ENCODE data around the gene HCRTR1.
"Not testable (repeated sequence)": the region's sequence is repeated elsewhere in the genome, so short reads cannot be mapped to it uniquely, and the experiment has no call there.

The HCRTR1 gene

DNA sequence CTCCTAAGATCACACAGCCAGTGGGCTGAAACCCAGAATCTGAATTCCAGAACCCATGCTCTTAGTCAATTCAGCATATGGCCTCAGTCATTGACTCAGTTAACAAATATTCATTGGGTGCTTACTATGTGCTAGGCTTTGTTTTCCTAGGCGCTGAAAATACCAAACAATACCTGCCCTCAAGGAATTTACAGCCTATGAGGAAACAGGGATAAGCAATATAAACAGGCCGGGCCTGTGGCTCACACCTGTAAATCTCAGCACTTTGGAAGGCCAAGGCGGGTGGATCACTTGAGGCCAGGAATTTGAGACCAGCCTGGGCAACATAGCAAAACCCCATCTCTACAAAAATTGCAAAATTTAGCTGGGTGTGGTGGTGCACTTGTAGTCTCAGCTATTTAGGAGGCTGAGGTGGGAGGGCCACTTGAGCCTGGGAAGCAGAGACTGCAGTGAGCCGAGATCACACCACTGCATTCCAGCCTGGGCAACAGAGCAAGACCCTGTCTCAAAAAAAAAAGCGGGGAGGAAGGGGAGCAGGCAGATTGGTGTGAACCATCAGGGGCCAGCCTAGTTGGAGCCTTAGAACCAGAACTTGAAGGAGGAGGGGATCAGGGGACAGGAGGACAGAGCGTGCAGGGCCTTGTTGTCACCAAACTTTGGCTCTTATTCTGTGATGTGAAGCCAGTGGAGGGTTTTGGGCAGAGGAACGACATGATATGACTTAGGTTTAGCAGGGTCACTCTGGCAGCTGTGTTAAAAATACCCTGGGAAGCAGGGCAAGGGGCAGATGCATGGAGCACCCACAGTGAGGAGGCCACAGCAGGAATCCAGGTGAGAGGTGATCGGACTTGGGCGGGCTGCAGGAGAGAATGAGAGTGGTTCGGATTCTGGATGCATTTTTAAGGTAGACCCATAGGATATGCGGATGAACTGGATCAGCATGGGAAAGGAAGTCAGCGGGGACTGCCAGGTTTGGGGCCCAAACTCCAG, 35.4 kb upstream of the HCRTR1 start:
- DNase-seq = no peak

DNA sequence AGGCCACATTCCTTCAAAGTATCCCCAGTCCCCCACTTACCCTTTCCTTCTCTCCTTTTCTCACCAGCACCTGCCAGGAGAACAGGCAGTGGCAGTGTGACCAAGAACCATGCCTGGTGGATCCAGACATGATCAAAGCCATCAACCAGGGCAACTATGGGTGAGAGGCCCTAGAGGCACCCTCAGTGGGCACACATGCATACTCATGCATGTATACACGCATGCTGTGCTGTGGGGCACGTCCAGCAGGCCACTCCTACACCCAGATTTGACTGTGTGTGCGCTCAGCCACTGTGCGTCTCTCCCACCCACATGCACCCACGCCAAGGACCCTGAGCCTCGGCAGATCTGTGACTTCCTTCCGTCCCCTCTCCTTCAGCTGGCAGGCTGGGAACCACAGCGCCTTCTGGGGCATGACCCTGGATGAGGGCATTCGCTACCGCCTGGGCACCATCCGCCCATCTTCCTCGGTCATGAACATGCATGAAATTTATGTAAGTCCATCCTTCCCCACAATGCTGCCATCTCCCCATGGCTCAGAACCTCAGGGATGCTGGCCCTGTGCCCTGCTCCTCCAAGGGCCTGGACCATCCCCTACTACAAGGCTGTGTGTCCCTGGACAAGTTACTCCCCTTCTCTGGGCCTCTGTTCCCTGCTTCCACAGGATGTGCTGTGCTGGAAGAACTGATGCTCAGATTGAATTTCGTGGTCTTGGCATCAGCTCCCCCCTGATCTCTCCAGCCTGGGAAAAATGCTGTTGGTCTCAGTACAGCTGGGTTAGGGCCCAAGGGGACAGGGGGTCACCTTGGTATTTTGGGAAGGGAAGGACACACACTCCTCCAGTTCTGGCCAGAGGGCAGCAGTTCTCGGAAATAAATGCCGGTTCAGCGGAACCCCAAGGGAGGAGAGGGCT, 34.2 kb upstream of the HCRTR1 start:
- DNase-seq = no peak

DNA sequence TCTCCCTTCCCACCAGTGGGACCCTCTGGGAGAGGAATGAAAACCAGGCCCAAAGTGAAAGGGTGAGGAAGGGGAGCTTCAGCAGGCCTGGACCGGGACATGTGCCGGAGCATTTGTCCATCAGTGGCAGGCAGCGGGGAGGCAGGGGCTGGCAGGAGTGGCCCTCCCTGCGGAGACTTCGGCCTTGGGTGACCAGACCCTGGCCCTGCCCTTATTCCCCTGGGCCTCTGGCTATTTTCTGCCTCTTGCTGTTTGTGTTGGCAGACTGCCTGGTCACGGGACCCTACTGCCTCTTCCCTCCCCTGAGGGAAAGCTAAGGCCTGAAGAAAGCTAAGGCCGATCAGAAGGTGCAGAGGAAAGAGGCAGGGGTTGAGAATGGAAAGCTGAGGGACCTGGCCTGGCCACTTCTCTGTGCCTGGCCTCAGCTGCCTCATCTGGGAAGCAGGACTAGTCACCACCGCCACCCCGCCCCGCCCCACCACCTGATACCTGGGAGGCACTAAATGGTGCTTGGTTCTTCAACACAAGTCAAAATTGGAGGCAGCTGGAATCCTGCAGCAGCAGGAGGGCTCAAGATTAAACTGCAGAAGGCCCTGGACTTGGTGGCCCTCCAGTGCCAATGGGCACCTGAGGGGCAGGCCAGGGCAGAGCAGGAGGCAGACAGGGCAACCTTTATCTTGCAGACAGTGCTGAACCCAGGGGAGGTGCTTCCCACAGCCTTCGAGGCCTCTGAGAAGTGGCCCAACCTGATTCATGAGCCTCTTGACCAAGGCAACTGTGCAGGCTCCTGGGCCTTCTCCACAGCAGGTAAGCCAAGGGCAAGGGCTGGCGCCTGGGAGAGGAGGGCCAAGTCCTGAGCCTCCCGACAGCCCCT, 33.3 kb upstream of the HCRTR1 start:
- DNase-seq = peak in 16 of 56 donors; percentile 3 to 41 (median 17)

DNA sequence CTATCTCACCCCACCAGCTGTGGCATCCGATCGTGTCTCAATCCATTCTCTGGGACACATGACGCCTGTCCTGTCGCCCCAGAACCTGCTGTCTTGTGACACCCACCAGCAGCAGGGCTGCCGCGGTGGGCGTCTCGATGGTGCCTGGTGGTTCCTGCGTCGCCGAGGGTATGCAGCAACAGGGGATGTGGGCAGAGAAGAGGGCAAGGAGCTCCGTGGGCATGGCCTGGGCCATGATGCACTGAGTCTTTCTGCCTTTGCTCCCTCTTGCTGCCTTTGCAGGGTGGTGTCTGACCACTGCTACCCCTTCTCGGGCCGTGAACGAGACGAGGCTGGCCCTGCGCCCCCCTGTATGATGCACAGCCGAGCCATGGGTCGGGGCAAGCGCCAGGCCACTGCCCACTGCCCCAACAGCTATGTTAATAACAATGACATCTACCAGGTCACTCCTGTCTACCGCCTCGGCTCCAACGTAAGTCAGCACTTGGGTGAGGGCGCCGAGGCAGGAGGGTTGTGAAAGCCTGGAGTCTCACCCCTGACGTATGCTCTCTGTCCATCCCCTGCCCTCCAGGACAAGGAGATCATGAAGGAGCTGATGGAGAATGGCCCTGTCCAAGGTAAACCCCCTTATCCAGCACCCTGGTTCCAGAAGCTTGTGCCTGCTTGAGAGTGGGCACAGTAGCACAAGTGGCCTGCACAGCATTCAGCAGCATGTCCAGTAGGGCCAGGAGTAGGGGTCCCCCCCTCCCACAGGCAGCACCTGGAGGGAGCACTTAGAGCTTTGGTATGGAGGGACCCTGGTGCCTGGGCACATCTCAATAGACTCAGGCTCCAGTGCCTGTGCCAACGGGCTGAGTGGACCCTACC, 32.4 kb upstream of the HCRTR1 start:
- no peak for DNase-seq

DNA sequence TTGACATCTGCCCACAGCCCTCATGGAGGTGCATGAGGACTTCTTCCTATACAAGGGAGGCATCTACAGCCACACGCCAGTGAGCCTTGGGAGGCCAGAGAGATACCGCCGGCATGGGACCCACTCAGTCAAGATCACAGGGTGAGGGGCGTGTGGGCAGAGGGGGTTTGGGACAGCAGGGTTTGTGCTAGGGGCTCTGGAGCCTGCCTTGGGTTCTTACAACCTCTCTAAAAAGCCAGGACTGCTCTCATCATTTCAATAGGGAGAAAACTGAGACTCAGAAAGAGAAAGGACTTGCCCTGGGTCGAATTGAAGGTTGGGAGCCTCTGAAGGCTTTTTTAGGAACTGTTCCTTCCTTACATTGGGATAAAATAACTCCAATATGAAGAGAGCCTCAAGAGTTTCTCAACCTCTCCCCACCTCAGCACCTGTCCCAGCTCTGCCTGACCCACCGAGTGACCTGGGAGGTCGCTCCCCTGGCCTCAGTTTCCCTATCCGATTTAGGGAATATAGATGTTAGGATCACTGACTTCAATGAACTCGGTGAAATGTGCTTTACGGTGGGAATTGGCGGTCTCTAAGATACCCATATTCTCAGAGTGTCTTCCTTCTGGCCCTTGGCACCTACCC, 31.6 kb upstream of the HCRTR1 start:
- no peak for DNase-seq

DNA sequence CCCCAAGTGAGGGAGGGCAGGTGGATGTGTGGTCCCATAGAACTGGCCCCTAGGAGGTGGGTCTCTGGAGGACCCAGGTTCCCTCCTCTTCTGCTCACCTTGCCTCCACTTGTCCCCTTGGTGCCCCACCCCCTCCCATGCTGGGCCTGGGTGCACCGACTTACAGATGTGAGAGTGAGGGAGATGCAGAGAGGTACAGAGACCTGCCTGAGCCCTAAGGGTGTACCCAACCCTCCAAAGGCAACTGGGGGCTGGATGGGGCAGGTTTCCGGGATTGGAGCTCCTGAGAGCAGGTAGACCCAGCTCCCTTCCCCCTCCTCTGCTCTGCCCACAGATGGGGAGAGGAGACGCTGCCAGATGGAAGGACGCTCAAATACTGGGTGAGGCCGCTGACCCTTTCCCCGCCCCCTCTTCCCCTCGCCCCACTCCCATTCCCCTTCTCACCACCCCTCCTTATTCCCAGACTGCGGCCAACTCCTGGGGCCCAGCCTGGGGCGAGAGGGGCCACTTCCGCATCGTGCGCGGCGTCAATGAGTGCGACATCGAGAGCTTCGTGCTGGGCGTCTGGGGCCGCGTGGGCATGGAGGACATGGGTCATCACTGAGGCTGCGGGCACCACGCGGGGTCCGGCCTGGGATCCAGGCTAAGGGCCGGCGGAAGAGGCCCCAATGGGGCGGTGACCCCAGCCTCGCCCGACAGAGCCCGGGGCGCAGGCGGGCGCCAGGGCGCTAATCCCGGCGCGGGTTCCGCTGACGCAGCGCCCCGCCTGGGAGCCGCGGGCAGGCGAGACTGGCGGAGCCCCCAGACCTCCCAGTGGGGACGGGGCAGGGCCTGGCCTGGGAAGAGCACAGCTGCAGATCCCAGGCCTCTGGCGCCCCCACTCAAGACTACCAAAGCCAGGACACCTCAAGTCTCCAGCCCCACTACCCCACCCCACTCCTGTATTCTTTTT, 30.8 kb upstream of the HCRTR1 start:
- no peak for DNase-seq

DNA sequence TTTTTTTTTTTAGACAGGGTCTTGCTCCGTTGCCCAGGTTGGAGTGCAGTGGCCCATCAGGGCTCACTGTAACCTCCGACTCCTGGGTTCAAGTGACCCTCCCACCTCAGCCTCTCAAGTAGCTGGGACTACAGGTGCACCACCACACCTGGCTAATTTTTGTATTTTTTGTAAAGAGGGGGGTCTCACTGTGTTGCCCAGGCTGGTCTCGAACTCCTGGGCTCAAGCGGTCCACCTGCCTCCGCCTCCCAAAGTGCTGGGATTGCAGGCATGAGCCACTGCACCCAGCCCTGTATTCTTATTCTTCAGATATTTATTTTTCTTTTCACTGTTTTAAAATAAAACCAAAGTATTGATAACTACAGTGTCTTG, 30.2 kb upstream of the HCRTR1 start:
- DNase-seq = not testable (repeated sequence)

DNA sequence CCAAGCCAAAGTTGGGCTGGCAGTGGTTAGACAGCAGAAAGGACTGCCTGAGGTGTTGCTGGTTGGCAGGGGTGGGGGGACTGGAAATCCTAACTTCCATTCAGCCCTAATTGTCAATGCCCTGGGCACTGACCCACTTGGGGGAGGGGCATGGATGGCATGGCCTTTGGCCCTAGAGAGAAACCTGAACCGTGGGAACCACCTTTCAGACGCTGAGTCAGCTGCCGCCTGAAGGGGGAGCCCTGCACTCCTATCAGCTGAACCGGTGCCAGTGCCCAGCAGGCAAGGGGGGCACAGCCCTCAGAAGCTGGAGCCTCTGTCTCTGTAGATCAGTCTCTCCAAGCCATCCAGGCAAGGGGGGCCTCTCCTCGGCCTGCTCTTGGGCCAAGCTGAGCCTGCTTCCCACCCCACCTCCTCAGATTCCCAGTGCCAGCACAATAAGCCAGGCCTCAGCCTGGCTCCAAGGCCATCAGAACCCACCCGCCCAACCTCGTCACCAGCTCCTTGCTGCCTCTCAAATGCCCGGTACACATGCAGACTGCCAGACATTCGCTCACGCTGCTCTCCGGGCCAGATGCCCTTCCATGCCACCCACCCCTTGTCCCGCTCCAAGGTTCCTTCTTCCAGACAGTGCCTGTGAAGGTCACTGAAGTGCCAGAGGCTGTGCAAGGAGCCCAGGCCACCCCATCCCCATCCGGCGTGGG, 29.6 kb upstream of the HCRTR1 start:
- peak in 10 of 56 donors; percentile 3 to 47 (median 14) for DNase-seq

DNA sequence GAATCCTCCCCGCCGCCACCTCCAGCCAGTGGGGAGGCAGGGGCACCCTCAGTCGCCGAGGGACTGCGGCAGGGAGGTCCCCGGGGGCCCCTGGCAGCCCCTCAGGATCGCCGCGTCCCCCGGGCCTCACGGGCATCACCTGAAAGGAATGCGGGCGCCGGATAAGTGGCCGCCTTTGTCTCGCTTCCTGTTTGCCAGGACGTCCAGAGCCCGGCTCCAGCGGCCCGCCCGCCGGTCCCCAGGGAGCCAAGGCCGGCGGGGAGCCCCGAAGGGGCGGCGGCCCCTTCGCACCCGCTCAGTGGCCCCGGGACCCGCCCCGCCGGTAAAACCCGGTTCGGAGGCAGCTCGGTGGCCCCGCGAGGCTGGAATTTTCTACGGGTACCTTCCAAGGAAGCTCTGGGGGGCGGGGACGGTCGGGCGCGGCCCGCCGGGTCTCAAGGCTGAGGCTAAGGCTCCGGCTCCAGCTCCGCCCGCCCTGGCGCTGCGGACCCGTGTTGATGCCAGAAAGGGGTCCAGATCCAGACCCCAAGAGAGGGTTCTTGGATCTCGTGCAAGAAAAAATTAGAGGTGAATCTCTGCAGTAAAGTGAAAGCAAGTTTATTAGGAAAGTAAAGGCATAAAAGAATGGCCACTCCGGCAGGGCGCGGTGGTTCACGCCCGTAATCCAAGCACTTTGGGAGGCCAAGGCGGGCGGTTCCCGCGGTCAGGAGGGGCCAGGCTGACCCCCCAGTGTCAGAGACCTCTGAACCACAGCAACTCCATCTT, 28.6 kb upstream of the HCRTR1 start:
- no peak for DNase-seq

DNA sequence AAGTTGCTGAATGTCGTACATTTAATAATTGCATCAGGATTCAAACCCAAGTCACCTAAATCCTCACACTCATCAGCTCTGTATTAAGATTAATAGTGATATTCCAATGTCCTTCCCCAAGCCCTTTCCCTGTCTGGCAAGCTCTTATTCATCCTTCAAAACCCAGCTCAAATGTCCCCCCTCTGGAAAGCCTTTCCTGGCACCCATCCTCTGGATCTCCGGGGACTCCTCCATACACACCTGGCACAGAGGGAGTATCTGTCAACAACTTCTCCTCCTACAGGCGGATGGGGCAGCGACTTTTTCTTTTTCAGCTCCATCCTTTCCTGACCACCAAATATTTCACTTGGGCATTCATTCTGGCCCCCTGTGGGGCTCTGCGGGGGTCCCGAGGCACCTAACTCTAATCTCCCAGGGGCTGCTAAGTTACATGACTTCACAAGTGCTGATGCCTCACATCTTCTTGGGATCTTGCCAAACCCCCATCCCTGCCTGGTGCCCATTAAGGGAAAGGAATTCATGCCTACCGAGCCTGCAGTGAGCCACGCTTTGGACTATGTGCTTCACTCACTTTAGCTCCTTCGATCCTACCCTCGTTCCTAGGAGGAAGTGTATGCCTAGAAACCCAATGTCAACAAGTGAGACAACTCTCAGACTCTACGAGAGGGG, 25.9 kb upstream of the HCRTR1 start:
- DNase-seq = no peak

DNA sequence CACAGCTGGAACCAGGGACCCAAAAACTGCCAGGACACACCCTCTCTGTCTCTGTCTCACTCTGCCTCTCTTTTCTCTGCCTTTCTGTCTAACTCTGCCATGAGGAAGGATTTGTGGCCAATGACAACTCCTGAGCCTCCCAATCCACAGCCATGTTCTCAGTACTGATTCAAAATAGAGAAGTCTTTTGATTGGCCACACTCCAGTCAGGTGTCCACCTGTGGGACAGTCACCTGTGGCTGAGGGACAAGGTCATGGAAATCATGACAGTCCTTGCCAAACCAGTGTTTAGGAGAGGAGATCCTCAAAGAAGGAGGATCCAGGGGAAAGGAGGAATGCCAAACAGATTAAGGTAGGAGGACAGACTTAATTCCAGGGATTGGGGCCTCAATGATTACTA, 25.4 kb upstream of the HCRTR1 start:
- no peak for DNase-seq

DNA sequence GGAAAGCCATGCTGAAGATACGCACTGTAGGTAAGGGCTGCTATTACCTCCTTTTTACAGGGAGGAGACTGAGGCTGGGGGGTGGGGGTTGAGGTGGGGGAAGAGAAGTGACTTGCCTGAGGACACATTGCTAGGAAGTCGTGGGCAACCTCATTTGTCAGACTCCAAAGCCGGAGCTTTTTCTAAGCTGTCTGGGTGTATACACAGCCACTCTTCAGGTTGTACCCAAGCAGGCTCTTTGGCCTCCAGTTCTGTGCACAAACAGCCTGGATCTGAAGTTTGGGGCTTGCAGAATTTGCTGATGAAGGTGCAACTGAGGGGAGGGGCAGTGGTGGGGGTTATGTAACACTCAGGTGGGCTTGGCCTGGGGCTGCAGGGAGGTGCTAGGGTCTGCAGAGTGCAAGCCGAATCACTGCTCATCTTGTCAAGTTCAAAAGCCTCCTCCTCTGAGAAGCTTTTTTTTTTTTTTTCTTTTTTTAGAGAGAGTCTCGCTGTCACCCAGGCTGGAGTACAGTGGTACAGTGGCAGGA, 24.3 kb upstream of the HCRTR1 start:
- no peak for DNase-seq

DNA sequence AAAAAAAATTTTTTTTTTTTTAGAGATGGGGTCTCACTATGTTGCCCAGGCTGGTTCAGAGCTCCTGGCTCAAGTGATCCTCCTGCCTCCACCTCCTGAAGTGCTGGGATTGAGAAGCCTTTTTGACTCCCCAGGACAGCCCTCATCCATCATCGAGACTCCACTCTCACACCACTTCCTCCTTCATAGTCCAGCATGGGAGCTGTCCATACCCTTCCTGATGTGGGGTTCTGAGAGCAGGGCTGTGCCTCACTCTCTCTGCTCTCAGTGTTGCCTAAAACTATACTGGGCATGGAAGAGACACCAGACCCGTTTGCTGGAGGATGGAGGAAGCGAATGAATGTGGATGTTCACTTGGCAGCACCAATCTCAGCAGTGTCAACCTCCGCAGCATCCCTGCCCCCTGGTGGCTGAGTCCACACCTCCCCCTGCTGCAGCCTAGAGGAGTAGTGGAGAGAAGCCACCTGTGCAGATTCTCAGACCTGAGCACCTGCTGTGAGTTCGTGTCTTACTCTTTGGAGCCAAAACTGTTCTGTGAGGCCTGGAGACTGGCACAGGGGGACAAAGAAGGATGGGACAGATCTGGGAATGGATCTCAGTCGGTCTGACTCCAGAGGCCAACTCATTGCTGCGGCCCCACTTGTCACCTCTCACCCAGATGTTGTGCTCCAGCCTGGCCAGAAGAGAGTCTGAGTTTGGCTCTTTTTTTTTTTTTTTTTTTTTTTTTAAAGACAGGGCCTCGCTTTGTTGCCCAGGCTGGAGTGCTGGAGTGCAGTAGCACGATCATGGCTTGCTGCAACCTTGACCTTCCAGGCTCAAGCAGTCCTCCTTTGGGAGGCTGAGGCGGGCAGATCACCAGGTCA, 23.5 kb upstream of the HCRTR1 start:
- peak in 16 of 56 donors; percentile 7 to 68 (median 32) for DNase-seq

DNA sequence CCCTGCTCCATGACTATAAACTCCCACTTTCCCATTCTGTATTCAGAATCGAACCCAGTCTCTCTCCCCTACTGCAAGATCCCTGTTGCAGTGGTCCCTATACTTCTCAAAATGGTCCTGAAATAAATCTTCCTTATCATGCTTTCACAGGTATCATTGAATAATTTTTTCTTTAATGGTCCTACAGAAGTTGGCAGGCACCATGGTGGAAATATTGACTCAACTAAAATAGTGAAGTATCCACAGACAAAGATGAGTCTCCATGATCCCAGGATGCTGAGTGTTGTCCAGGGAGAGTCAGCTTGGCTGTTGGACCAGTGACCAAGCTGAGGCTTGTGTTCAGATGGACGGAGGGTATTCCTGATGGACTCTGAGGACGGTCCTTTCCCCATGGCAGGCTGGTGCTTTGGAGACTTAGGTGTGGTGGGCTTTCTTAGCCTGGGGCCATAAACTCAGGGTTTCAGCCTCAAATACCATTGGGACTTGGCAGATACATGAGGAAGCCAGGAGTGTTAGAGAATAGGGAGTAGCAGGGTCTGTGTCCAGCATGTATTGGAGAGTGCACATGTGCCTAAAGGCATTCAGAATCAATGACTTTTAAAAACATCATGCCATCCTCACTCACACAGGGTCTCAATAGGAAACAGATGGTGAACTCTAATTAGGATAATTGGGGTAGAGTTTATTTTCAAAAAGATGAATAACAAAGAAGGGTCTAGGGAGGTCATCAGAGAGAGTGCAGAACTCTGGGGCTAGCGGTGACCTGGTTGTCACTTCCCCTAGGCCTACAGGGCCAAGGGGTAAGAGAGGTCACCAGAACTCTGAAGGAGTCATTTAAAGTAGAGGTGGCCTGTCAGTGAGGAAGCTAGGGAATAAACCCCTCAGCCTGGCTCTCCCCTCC, 21.4 kb upstream of the HCRTR1 start:
- no peak for DNase-seq

Data from amygdala (tissue), 56 donors.